NCI-H446 (cell line): ENCODE results near the gene PCBP3.
"Not testable (repeated sequence)": the region's sequence is repeated elsewhere in the genome, so short reads cannot be mapped to it uniquely, and the experiment has no call there.

Source experiments
- DNase-seq, 2 experiments: peaks; one replicate each; lab custom pipeline; 2025; lab: John Stamatoyannopoulos, UW

Gene PCBP3

GRCh38 chr21:45613396-45613795, 30.1 kb upstream of the PCBP3 start:
- DNase-seq, result no peak

GRCh38 chr21:45613881-45614280, 29.6 kb upstream of the PCBP3 start:
- DNase-seq, result no peak

- DNase-seq, result no peak
Observed at GRCh38 chr21:45615145-45615711, 28.3 kb upstream of the PCBP3 start.

- DNase-seq, result no peak
Observed at GRCh38 chr21:45617021-45617921, 26.3 kb upstream of the PCBP3 start.

DNA sequence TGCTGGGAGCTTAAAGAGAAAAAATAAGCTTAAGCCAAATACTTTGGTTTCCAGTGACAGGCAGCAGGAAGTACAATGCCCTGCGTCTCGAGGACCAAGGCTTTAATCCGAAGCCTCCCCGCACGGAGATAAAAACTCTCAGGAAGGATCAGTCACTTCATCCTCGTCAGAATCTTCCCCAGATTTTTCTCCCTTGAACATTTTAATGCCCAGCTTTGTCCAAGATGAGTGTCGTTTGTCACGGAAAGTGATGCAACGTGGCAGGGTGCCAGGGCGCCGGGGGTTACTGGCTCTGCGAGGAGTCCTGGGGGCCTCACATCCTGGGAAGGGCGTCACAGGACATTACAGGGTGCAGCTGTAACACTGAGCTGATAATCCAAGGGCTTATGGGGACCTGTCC, 25.2 kb upstream of the PCBP3 start:
- DNase-seq, result no peak

- no peak for DNase-seq
Observed at GRCh38 chr21:45618846-45619485, 24.6 kb upstream of the PCBP3 start.

DNA sequence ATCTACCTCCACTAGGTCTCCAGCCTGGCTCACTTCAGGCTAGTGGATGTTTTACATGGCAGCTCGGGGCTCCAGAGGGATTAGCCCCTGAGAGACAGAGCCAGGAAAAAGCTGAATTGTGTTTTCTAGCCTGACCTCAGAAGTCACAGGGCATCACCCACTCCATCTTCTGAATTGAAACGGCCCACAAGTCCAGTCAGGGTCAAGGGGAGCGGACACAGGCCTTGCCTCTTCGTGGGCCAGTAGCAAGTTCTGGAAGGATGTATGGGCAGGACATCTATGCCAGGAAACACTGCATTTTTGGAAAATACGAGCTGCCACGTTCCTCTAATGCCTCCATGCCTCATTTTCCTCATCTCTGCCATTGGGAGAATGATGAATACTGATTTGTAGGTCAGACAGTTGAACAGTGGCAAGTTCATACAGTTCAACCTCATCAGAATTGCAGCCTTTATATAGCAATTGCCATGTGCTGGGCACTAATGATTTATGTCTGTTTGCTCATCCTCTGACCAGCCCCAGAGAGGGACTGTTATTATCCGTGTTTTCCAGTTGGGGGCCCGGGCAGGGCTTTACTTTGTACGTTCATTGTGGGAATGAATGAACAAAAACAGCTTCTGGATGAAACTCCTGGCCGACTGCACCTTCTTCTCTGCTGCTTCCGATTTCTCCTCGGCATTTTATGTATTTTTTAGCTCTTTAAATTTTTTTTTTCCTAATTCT, 23.2 kb upstream of the PCBP3 start:
- DNase-seq, result no peak

DNA sequence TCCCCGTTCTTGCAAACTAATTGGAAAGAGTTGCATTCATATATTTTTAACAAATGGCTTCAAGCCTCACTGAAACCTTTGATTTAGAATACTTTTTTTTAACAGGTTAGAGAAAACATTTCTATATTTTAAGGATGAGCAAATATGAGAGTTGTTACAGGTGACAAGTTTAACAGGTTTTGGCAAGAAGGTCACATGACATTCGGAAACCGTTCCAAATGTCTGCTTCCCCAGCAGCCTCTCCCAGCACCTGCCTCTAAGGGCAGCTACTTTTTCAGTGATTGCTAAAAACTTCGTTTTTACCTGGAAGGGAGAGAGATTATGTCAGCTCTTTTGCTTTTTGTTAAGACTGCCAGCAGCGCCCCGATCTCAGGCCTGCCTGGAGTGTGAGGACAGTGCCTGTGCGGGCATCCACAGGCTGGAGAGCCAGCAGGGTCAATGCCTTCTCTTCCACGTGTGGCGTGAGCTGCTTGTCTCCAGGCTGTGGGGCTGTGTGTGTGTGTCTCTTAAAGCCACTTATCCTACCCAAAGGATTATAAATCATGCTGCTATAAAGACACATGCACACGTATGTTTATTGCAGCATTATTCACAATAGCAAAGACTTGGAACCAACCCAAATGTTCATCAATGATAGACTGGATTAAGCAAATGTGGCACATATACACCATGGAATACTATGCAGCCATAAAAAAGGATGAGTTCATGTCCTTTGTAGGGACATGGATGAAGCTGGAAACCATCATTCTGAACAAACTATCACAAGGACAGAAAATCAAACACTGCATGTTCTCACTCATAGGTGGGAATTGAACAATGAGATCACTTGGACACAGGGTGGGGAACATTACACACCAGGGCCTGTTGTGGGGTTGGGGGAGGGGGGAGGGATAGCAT, 21.8 kb upstream of the PCBP3 start:
- not testable (repeated sequence) for DNase-seq

- no peak for DNase-seq
Observed at GRCh38 chr21:45622416-45623097, 21.0 kb upstream of the PCBP3 start.

GRCh38 chr21:45623436-45623835, 20.1 kb upstream of the PCBP3 start:
- DNase-seq, result no peak

- not testable (repeated sequence) for DNase-seq
Observed at GRCh38 chr21:45626127-45626526, 17.4 kb upstream of the PCBP3 start.

DNA sequence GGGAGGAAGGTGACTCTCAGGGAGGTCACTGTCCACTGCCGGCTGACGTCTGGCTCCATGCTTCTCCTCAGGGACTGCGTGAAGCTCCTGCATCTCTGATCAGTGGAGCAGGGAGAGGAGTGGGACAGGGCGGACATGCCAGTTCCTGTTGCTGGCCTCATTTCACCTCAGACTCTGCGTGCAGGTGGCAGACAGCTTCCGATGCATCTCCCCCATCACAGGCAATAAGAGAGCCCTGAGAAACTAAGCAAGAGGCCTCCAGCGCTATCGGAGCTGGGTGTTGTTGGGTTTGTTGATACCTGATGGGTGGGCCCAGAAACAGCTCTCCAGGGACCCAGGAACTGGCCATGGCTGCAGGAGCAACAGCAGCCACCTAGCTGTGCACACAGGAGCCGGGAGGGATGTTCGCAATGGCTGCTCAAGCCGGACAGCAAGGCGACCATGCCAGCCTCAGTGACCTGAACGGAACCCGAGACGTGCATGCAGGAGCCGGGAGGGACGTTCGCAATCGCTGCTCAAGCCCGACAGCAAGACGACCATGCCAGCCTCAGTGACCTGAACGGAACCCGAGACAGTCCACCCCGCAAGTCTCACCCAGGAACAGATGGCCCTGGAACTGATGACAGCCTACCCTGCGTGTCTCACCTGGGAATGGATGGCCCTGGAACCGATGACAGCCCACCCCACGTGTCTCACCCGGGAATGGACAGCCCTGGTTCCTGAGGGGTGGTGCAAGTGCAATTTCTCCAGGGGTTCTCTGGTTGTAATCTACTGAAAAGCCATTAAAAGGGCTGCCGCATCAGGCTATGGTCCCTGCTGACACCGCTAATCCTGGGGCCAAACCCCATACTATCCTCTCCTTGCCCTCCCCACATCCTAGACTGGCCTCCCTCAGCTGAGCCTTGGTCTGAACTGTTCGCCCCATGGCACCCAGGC, 14.2 kb upstream of the PCBP3 start:
- DNase-seq, result no peak

GRCh38 chr21:45630066-45630694, 13.3 kb upstream of the PCBP3 start:
- DNase-seq, result no peak

DNA sequence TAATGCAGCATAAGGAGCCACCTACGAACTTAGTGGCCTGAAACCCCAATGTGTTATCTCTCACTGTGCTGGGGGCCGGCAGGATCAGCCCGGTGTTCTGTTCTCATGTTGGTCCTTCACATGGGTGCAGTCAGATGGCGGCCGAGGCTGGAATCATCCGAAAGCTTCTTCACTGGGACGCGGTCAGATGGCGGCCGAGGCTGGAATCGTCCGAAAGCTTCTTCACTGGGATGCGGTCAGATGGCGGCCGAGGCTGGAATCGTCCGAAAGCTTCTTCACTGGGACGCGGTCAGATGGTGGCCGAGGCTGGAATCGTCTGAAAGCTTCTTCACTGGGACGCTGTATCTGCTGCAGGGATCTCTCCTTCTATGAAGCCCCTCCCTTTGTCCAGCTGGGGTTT, 12.6 kb upstream of the PCBP3 start:
- no peak for DNase-seq

- DNase-seq, result no peak
Observed at GRCh38 chr21:45631540-45631939, 12.0 kb upstream of the PCBP3 start.

- no peak for DNase-seq
Observed at GRCh38 chr21:45632160-45632559, 11.4 kb upstream of the PCBP3 start.

GRCh38 chr21:45632637-45633251, 10.8 kb upstream of the PCBP3 start:
- DNase-seq, result no peak

GRCh38 chr21:45634511-45635183, 8.9 kb upstream of the PCBP3 start:
- DNase-seq, result no peak
